BJ (cell line): ENCODE results near the gene RNF114. TPM values are rescaled to one million over a fixed set of nuclear protein-coding genes. Genes with fewer than 3 reads are reported as not detected.
"Not testable (repeated sequence)": the region's sequence is repeated elsewhere in the genome, so short reads cannot be mapped to it uniquely, and the experiment has no call there.

ENCODE experiments used
- CTCF ChIA-PET: fragments of 350-600 bp; formaldehyde crosslinking; extraction: SDS; loops from one replicate; lab custom pipeline; 2021; ENCODE audit warnings: antibody characterized with exemption, inconsistent platforms; lab: Yijun Ruan, JAX
- POLR2A ChIA-PET: fragments of 300-600 bp; sonication (Branson Sonifier 250); formaldehyde crosslinking; extraction: SDS; loops from one replicate; lab custom pipeline; 2021; ENCODE audit warnings: antibody characterized with exemption; lab: Charles Lee
- DNase-seq: peaks from one replicate; pipeline ENCODE4 v3.0.0-alpha.2; 2011; ENCODE audit warnings: low read depth
- H3K27me3 ChIP-seq: 2 replicates; pipeline ENCODE4 v1.6.0; 2011; ENCODE audit warnings: low read length; ENCODE audit not compliant: control insufficient read depth, insufficient read depth
- H3K36me3 ChIP-seq: 2 replicates; pipeline ENCODE4 v1.5.1; 2011; ENCODE audit warnings: low read length; ENCODE audit not compliant: control insufficient read depth, insufficient read depth
- H3K4me3 ChIP-seq: 2 replicates; pipeline ENCODE4 v1.5.1; 2011; ENCODE audit warnings: low read depth, mild to moderate bottlenecking, control low read depth, low read length
- CTCF ChIP-seq: IDR thresholded peaks from 2 replicates; pipeline ENCODE4 v1.5.1; 2011; ENCODE audit warnings: low read depth, mild to moderate bottlenecking, control low read depth, inconsistent platforms, low read length, moderate library complexity; ENCODE audit not compliant: insufficient read depth
- polyA plus RNA-seq: library from polyadenylated mRNA; depleted of rRNA; stranded (reverse); fragments of >200 nt; gene quantifications from 2 replicates; pipeline ENCODE4 v1.2.3, GENCODE V29; 2011

Gene RNF114
- polyA plus RNA-seq, 1 experiment, result 53.6 TPM

- H3K36me3 ChIP-seq, result peaks cover 4% of the 10 kb centered on the region; the same call in 1 of the 2 replicates
- H3K27me3 ChIP-seq, result no peaks in the 10 kb centered on the region
- ChIA-PET POLR2A (no interaction called here), CTCF (interaction anchor here (0.9 to 16.8 kb wide), 5 partner anchors 9 to 210 kb away, joined by 3 to 590 read pairs (median 3); no protein-coding TSS in a partner anchor)
- DNase-seq, result no peak
- no peak for TF ChIP-seq CTCF
- no peak overlapping the region for H3K4me3 ChIP-seq
Measured at GRCh38 chr20:49969946-49970345, 33.7 kb downstream of the RNF114 start.

GRCh38 chr20:49970498-49970897 is 34.3 kb downstream of the RNF114 start:
- CTCF ChIA-PET, result interaction anchor here (0.9 to 16.8 kb wide), 4 partner anchors 8 to 209 kb away, joined by 3 to 590 read pairs (median 12); no protein-coding TSS in a partner anchor
- H3K4me3 ChIP-seq, result no peak overlapping the region
- POLR2A ChIA-PET, result no interaction called here
- no peaks in the 10 kb centered on the region for H3K27me3 ChIP-seq
- no peaks in the 10 kb centered on the region for H3K36me3 ChIP-seq
- no peak for DNase-seq
- no peak for TF ChIP-seq CTCF

- Histone ChIP-seq H3K4me3 (no peak overlapping the region), H3K36me3 (no peaks in the 10 kb centered on the region), H3K27me3 (no peaks in the 10 kb centered on the region)
- ChIA-PET CTCF (interaction anchor here (0.8 to 16.8 kb wide), 6 partner anchors 9 to 197 kb away, joined by 3 to 590 read pairs (median 4); no protein-coding TSS in a partner anchor), POLR2A (no interaction called here)
- DNase-seq, result no peak
- no peak for TF ChIP-seq CTCF
Measured at GRCh38 chr20:49973981-49974380, 37.8 kb downstream of the RNF114 start.

GRCh38 chr20:49976542-49976941 is 40.3 kb downstream of the RNF114 start:
- TF ChIP-seq CTCF, result no peak
- Histone ChIP-seq H3K4me3 (no peak overlapping the region), H3K36me3 (no peaks in the 10 kb centered on the region), H3K27me3 (no peaks in the 10 kb centered on the region)
- ChIA-PET CTCF (interaction anchor here (1.3 to 16.8 kb wide), 4 partner anchors 92 to 203 kb away, joined by 3 to 590 read pairs (median 8); no protein-coding TSS in a partner anchor), POLR2A (no interaction called here)
- DNase-seq, result no peak

GRCh38 chr20:49977740-49978139 is 41.5 kb downstream of the RNF114 start:
- not testable (repeated sequence) for DNase-seq, H3K27me3 ChIP-seq
- CTCF ChIA-PET, result interaction anchor here (1.0 to 16.8 kb wide), 10 partner anchors 8 to 201 kb away, joined by 3 to 590 read pairs (median 16); no protein-coding TSS in a partner anchor

GRCh38 chr20:49978685-49979029 is 42.5 kb downstream of the RNF114 start:
- no peaks in the 10 kb centered on the region for H3K27me3 ChIP-seq
- DNase-seq, result no peak
- POLR2A ChIA-PET, result no interaction called here
- TF ChIP-seq CTCF, result no peak
- H3K4me3 ChIP-seq, result no peak overlapping the region
- CTCF ChIA-PET, result interaction anchor here (0.6 to 16.8 kb wide), 38 partner anchors 9 to 789 kb away, joined by 3 to 590 read pairs (median 5); partner anchors contain the start of gene UBE2V1
- H3K36me3 ChIP-seq, result no peaks in the 10 kb centered on the region

More at GRCh38 chr20:49977740-49978139, 41.5 kb downstream of the RNF114 start:
- POLR2A ChIA-PET, H3K36me3 ChIP-seq, H3K4me3 ChIP-seq: not testable (repeated sequence)
